SH-SY5Y (cell line): ENCODE data around the gene SMAP2.

Experiments used
- GATA2 ChIP-seq: IDR thresholded peaks from 2 replicates; pipeline ENCODE4 v1.6.1; 2011; ENCODE audit warnings: mild to moderate bottlenecking, low read depth, low read length
- GATA3 ChIP-seq: IDR thresholded peaks from 2 replicates; pipeline ENCODE4 v1.6.1; 2011; ENCODE audit warnings: low read depth, mild to moderate bottlenecking, low read length, moderate library complexity

- no peak for TF ChIP-seq GATA2
- TF ChIP-seq GATA3 = no peak
Measured at GRCh38 chr1:40352126-40352525, 21.4 kb upstream of the SMAP2 start.
